VCaP (cell line): ENCODE measurements around the gene CSNK2A2.

Experiments used
- H3K27ac ChIP-seq: fragments of 450-650 bp; 2 replicates; pipeline ENCODE4 v1.5.1; 2017
- CTCF ChIP-seq: fragments of 450-650 bp; conservative IDR thresholded peaks from 2 replicates; pipeline ENCODE4 v1.5.1; 2017; ENCODE audit warnings: mild to moderate bottlenecking, moderate library complexity

Gene CSNK2A2

DNA sequence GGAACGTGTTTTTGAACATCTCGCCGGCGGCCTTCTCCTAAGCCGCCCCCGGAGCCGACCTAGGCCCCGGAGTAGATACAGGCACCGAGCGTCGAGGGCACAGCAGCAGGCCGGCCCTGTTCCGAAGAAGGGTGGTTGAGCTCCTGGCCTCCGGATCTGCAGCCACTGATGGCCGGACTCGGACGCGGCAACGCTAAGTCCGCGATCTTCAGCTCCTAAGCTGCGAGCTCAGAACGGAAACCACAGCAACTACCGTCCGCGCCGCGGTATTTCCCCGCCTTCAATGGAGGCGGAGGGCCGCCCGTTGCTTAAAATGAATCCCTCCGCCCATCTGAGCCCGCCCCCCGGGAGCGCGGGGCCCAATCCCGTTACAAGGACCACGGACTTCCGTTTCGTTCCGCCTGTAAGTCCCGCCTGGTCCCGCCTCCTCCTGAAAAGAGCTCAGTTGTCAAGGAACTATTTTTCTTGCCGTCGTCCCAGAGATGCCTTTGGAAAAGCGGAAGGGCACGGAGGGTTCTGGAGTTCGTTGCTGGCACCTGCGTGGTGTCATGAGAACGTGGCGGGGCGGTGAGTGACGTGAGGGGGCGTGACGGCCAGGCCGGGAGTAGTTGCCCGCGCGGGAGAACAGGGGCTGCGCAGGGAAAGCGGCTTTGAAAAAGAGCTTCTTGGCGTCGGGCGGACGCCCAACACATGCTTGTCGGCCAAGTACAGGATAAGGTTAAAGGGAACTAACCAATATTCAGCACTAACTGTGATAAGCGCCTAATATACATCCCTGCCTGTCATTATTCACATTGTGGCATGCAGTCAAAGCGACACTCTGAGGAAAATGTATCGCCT, 68.6 kb downstream of the CSNK2A2 start, which contains the start of gene CFAP20:
Gene CFAP20 (minus strand): TSS at position 285 of the 840 bp plus-strand sequence. CDS start 266 bp downstream, at position 19.
- TF ChIP-seq CTCF = no peak
- H3K27ac ChIP-seq = peak within 1 kb of the TSS; percentile 79

DNA sequence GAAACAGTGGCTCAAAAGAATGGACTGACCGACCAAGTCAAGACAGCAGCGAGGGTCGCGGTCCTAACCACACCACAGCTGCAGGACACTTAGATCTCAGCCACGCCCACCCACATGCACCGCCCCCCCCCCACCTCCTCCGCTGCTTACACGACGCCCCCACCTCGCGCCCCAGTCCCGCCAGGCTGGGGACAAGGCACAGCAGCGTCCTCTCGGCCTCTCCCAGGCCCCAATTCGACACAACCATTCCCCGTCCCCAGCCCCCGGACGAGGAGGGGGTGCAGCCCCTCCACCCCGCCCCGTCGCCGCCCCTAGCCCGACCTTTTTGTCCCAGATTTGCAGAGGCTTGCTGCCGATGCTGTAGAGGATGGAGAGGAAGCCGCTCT, 69.2 kb downstream of the CSNK2A2 start:
- TF ChIP-seq CTCF = no peak
- H3K27ac ChIP-seq = peak overlapping the region; percentile 79

DNA sequence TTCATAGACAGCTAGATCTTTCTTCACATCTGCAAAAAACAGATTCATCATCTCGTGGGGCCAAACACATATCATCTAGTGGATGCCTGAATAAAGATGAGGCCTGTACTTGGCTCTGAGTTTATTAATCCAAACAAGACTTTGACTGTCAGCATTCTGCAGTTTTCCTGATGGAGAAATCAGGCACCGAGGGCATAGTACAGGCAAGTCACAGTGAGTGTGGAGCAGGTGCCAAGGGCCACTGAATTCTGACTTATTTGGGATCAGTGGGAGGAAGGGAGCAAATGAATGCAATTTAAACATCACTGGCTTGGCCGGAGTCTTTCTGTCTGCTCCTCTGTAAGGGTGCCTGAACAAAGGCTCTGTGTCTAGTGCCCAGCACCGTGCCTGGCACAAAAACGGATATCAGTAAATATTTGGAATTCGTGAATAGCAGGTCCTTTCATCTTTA, 69.7 kb downstream of the CSNK2A2 start:
- TF ChIP-seq CTCF = no peak
- H3K27ac ChIP-seq = peak overlapping the region; percentile 79

GRCh38 chr16:58127634-58128033, 70.3 kb downstream of the CSNK2A2 start:
- peak overlapping the region; percentile 79 for H3K27ac ChIP-seq
- TF ChIP-seq CTCF = peak; percentile 26

DNA sequence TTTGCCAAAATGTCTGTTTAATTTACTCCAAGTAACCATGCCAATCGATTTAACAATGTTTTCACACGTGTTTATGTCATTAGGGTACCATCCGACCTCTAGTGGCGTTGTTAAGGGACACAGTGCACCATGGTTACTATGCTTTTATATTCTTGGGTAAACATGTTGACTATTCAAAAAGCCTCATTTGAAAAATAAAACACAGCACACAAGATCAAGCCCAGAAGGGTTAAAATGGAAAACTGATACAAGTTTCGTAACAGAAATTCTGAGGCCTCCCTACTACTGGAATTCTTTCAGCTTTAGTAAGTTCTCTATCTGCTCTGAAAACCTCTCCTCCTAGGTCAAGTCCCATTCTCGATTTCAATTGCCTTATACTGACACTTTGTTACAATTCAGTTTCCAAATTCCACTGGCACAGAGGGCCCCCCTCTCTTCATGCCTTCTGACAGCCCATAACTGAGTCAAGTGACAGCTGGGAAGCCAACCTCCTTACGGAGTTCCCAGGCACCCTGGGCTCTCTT, 70.8 kb downstream of the CSNK2A2 start:
- peak; percentile 36 for TF ChIP-seq CTCF
- peak overlapping the region; percentile 79 for H3K27ac ChIP-seq

DNA sequence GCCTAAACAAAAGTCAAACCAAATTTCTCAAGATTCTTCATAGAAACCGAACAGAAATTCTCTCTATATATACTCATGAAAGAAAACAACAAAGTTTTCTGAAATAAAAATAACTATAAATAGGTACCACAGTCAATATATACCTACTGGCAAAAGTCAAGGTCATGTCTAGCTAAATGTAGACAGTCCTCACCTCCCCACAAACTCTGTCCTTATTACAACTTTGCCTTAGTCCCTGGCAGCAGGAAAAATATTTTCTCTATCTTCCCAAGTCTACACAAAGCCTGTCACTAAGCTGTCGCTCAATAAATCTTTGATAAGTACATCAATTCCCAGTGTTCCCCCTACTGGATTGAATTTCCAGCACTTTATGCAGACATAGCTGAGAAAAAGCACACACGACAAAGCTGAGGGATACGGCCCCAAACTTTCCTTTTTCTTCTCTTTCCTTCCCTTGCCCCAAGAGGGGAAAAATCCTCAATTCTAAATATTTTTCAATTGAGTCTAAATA, 71.4 kb downstream of the CSNK2A2 start:
- peak overlapping the region; percentile 79 for H3K27ac ChIP-seq
- TF ChIP-seq CTCF = no peak

GRCh38 chr16:58125781-58126335, 72.0 kb downstream of the CSNK2A2 start:
- no peak for TF ChIP-seq CTCF
- peak overlapping the region; percentile 79 for H3K27ac ChIP-seq
